Measurements from ENCODE around the gene MTX3.

The MTX3 gene

DNA sequence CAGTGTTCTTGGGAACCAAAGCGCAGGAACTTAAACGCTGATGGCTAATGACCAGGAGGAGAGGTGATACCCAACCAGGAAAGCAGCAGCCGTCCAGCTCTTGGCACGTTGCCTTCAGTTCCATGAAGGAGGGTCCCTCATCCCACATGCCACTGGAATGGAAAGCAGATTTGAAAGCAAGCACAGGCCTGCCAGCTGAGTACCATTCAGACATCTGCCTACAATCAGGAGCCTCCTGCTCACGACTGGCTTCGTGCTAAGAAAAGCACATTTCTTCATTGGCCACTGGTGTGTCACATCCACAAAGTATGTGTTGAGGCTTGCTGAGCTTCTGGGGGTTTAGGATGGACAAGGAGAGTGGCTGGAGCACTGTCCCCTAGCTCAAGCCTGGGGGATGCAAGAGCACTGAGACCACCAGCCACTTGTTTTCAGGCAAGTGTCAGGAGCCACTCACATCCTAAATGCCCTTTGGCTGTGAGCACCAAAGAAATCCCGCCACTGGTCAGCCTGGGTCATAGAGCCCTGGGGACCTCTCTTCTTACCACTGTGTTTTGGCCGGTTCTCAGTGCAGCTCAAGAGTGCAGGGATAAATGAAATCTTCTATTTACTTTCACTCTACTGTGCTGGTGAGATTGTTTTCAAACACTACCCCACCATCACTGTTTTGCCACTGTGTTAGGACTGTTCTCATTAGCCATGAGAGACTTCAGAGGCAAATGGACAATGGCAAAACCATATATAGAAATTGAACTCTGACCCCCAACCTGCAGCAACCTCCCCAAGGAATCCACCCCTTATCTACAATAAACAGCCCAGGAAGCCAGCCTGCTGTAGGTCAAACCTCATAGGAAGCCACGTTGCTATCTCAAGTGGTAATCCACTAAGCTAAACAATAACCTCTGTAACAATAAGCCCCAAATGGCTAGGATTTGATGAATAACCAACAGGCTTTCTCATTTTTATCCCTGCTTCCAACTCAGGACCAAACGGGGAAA, 58.3 kb downstream of the MTX3 start:
- DNase-seq: no peak

DNA sequence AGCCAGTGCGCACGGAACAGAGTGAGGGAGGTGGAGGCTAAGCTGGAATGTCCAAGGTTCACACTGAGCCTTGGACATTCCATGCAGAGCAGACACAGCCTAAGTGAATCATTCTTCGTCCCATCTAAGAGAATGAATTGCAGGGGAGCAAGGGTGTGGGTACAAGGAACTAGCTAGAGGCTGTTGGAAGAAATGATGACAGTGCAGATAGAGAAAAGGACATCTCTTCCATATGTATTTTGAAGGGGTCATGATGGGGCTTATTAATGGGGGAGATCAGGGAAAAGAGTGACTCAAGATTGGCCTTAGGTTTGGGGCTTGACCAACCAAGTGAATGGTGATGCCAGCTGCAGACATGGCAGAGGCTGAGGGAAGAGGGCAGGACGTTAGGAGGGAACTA, 59.2 kb downstream of the MTX3 start:
- DNase-seq: no peak

DNA sequence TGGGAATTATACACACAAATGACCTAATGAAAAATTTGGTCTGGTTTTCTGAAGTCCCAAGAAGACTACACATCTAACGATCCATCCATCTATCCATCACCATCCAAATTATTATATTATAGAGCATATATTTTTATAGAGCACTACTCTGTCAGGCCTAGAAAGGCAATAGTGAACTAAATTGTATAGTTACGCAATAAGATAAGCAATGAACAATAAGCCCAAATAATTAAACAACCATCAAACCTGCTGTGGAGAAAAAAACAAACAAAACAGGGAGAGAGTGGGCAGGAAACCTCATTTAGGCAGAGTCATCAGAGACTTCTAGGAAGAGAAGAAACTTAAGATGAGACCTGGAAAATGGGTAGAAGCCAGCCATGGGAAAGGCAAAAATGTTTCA, 59.7 kb downstream of the MTX3 start:
- DNase-seq: no peak

DNA sequence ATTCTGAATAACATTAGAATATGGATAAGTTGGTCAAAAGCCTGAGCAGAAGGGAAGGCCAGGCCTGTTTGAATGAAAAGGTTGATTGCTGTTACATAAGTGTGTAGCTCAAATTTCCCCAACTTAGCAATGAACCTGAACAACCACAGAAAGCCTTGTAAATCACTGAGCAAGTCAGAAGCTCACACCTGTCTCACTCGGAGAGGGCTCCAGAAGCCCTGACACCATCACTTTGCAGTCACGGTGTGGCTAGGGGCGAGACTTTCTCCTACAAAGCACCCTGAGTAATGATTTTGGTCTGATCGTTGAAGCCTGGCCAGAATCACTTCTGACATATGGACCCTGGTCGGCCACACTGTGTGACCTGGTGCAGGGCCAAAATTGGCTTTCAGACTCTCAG, 62.0 kb downstream of the MTX3 start:
- DNase-seq: no peak
